ENCODE results near the gene FBXO5.

GRCh38 chr6:152948150-152948768 is 34.6 kb downstream of the FBXO5 start:
- TF ChIP-seq CTCF (conservative IDR thresholded peaks at IDR 0.05; ENCODE audit: low read depth in 2 of 2) (peak; percentile 78 to 89), EZH2 (IDR thresholded peaks at IDR 0.05; ENCODE audit: low read depth, unreplicated experiment) (no peak), JUNB (IDR thresholded peaks at IDR 0.05; ENCODE audit: unreplicated experiment) (no peak), STAT1 (IDR thresholded peaks at IDR 0.05; ENCODE audit: unreplicated experiment) (no peak), POLR2AphosphoS5 (IDR thresholded peaks at IDR 0.05; ENCODE audit: low read depth) (no peak), REST (IDR thresholded peaks at IDR 0.05; ENCODE audit: unreplicated experiment) (no peak), CREB1 (CRISPR knock-in tag; IDR thresholded peaks at IDR 0.05; ENCODE audit: low read depth) (no peak), EZH2phosphoT487 (IDR thresholded peaks at IDR 0.05; ENCODE audit: unreplicated experiment) (no peak)
